ENCODE results near the gene SCAMP4.
A peak's percentile ranks its signal among the peaks of the same experiment; 100 is the strongest.

The SCAMP4 gene

GRCh38 chr19:1905110-1905862 lies at the start of gene SCAMP4, which contains the start of gene ADAT3:
TSS of gene SCAMP4 (plus strand) at chr19:1905399. CDS start at chr19:1915020, 9,621 bp downstream.
TSS of gene ADAT3 (plus strand) at chr19:1905399. CDS start at chr19:1912048, 6,649 bp downstream.
- peak; percentile 99 for DNase-seq

GRCh38 chr19:1855828-1856255 lies 49.4 kb upstream of the SCAMP4 start:
- DNase-seq = peak; percentile 64

- DNase-seq = no peak
Observed at GRCh38 chr19:1856345-1856697, 48.9 kb upstream of the SCAMP4 start.

GRCh38 chr19:1856698-1857603 lies 48.2 kb upstream of the SCAMP4 start:
- DNase-seq = peak; percentile 75

GRCh38 chr19:1857648-1858326 lies 47.4 kb upstream of the SCAMP4 start:
- no peak for DNase-seq

- DNase-seq = peak; percentile 78
Observed at GRCh38 chr19:1858412-1859081, 46.7 kb upstream of the SCAMP4 start.

- peak; percentile 53 for DNase-seq
Observed at GRCh38 chr19:1859331-1859781, 45.8 kb upstream of the SCAMP4 start.

GRCh38 chr19:1860042-1860775 lies 45.0 kb upstream of the SCAMP4 start:
- DNase-seq = peak; percentile 77

- no peak for DNase-seq
Observed at GRCh38 chr19:1860821-1861598, 44.2 kb upstream of the SCAMP4 start.

- DNase-seq = no peak
Observed at GRCh38 chr19:1861599-1862031, 43.6 kb upstream of the SCAMP4 start.

- no peak for DNase-seq
Observed at GRCh38 chr19:1862068-1862423, 43.2 kb upstream of the SCAMP4 start.

GRCh38 chr19:1862424-1863327 lies 42.5 kb upstream of the SCAMP4 start:
- DNase-seq = peak; percentile 73

- no peak for DNase-seq
Observed at GRCh38 chr19:1863328-1863637, 41.9 kb upstream of the SCAMP4 start, which contains the start of gene KLF16. TSS of gene KLF16 (minus strand) at chr19:1863579. CDS start at chr19:1863497, 82 bp downstream.

GRCh38 chr19:1863638-1864479 lies 41.3 kb upstream of the SCAMP4 start:
- DNase-seq = peak; percentile 92

- DNase-seq = peak; percentile 71
Observed at GRCh38 chr19:1864480-1865171, 40.6 kb upstream of the SCAMP4 start.

- no peak for DNase-seq
Observed at GRCh38 chr19:1865172-1866010, 39.8 kb upstream of the SCAMP4 start.

- DNase-seq = no peak
Observed at GRCh38 chr19:1866693-1867348, 38.4 kb upstream of the SCAMP4 start.
